ENCODE results near the gene RPS27L.

The RPS27L gene

GRCh38 chr15:63155486-63155885, 1.8 kb downstream of the RPS27L start:
- TF ChIP-seq CTCF (IDR thresholded peaks at IDR 0.05; ENCODE audit: insufficient read depth, low read length, missing control alignments), result no peak
- ChIA-PET CTCF (interaction anchor here (1.2 kb wide), 1 partner anchor 61 kb away, joined by 3 read pairs; no protein-coding TSS in a partner anchor), POLR2A (interaction anchor here (0.6 kb wide), 2 partner anchors 19 to 61 kb away, joined by 3 read pairs; no protein-coding TSS in a partner anchor)
- no peak for DNase-seq (ENCODE audit: low read depth, low spot score)
- H3K4me3 ChIP-seq (ENCODE audit: low read depth, low read length), result peak overlapping the region; percentile 79

GRCh38 chr15:63151665-63152064, 5.6 kb downstream of the RPS27L start:
- CTCF ChIA-PET, result interaction anchor here (1.3 kb wide), 1 partner anchor 14 kb away, joined by 3 read pairs; no protein-coding TSS in a partner anchor
- no peak overlapping the region for H3K4me3 ChIP-seq (ENCODE audit: low read depth, low read length)
- no peak for TF ChIP-seq CTCF (IDR thresholded peaks at IDR 0.05; ENCODE audit: insufficient read depth, low read length, missing control alignments)
- no peak for DNase-seq (ENCODE audit: low read depth, low spot score)
- POLR2A ChIA-PET, result no interaction called here

DNA sequence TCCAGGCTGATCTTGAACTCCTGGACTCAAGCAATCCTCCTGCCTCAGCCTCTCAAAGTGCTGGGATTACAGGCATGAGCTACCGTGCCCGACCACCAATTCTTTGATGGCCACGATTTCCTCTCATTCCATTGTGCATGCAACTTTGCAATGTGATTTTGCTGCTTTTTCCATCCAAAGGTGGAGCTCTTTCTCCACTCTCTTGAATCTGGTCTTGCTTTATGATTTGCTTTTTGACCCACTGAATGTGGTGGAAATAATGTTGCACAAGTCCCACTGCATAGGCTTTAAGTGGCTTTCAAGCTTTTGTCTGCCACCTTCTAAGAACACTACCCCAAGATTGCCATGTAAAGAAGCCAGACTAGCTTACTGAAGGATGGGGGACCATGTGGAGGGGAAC, 10.6 kb downstream of the RPS27L start:
- DNase-seq (ENCODE audit: low read depth, low spot score), result no peak
- ChIA-PET POLR2A (interaction anchor here (2.0 to 2.4 kb wide), 2 partner anchors 11 kb away, joined by 7 to 10 read pairs; partner anchors contain the start of gene RPS27L), CTCF (interaction anchor here (0.9 to 2.1 kb wide), 12 partner anchors 9 to 404 kb away, joined by 3 to 7 read pairs (median 3); no protein-coding TSS in a partner anchor)
- TF ChIP-seq CTCF (IDR thresholded peaks at IDR 0.05; ENCODE audit: insufficient read depth, low read length, missing control alignments), result no peak
- no peak overlapping the region for H3K4me3 ChIP-seq (ENCODE audit: low read depth, low read length)

GRCh38 chr15:63145426-63145825, 11.9 kb downstream of the RPS27L start:
- POLR2A ChIA-PET, result no interaction called here
- CTCF ChIA-PET, result no interaction called here
- TF ChIP-seq CTCF (IDR thresholded peaks at IDR 0.05; ENCODE audit: insufficient read depth, low read length, missing control alignments), result no peak
- H3K4me3 ChIP-seq (ENCODE audit: low read depth, low read length), result no peak overlapping the region
- DNase-seq (ENCODE audit: low read depth, low spot score), result no peak

GRCh38 chr15:63140936-63141335, 16.3 kb downstream of the RPS27L start:
- no peak for TF ChIP-seq CTCF (IDR thresholded peaks at IDR 0.05; ENCODE audit: insufficient read depth, low read length, missing control alignments)
- H3K4me3 ChIP-seq (ENCODE audit: low read depth, low read length), result no peak overlapping the region
- CTCF ChIA-PET, result no interaction called here
- POLR2A ChIA-PET, result interaction anchor here (1.0 kb wide), 1 partner anchor 10 kb away, joined by 3 read pairs; no protein-coding TSS in a partner anchor
- DNase-seq (ENCODE audit: low read depth, low spot score), result no peak

DNA sequence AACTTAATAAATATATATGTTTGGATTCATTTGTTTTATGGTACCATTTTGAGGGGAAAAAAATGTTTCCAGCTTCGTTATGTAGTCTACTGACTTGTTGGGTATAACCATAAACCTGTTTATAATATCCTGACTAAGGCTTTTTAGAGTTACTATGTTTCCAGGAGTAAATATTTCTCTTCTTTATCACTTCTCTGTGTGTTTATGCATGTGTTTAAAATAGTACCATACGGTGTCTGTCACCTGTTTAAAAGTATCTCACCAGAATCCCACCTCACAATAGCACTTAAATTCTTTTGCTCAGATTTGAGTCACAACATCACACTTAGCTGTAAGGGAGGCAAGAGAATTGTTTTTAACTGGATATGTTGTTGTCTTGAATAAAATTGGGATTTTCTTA, 20.5 kb downstream of the RPS27L start:
- ChIA-PET CTCF (interaction anchor here (1.2 to 2.2 kb wide), 4 partner anchors 10 to 89 kb away, joined by 3 to 7 read pairs (median 4); no protein-coding TSS in a partner anchor), POLR2A (interaction anchor here (1.8 kb wide), 2 partner anchors 10 to 21 kb away, joined by 8 to 10 read pairs; partner anchors contain the start of gene RPS27L)
- no peak for TF ChIP-seq CTCF (IDR thresholded peaks at IDR 0.05; ENCODE audit: insufficient read depth, low read length, missing control alignments)
- H3K4me3 ChIP-seq (ENCODE audit: low read depth, low read length), result no peak overlapping the region
- DNase-seq (ENCODE audit: low read depth, low spot score), result no peak
